NCI-H146 treated with DMSO at 0.1 percent for 48 hours (cell line): Measurements from ENCODE around the gene ZMAT5.
A peak's percentile ranks its signal among the peaks of the same experiment; 100 is the strongest.

Source experiments
- DNase-seq: peaks from one replicate; lab custom pipeline; 2025; ENCODE audit not compliant: unreplicated experiment; lab: John Stamatoyannopoulos, UW

Gene ZMAT5

GRCh38 chr22:29692327-29692640 lies 74.5 kb downstream of the ZMAT5 start:
- no peak for DNase-seq

- DNase-seq = peak; percentile 82
Observed at GRCh38 chr22:29691636-29692326, 75.0 kb downstream of the ZMAT5 start.

- no peak for DNase-seq
Observed at GRCh38 chr22:29690476-29690875, 76.3 kb downstream of the ZMAT5 start.

- peak; percentile 32 for DNase-seq
Observed at GRCh38 chr22:29689880-29690213, 77.0 kb downstream of the ZMAT5 start.

GRCh38 chr22:29689206-29689879 lies 77.5 kb downstream of the ZMAT5 start:
- DNase-seq = no peak

GRCh38 chr22:29684244-29684643 lies 82.6 kb downstream of the ZMAT5 start:
- no peak for DNase-seq

- DNase-seq = no peak
Observed at GRCh38 chr22:29683536-29683935, 83.3 kb downstream of the ZMAT5 start.
